Measurements from ENCODE around the gene NKIRAS2. TPM values are rescaled to one million over a fixed set of nuclear protein-coding genes. Genes with fewer than 3 reads are reported as not detected.

Gene NKIRAS2
- polyA plus RNA-seq, 1 donor from 2014 or later = 60.2 TPM

DNA sequence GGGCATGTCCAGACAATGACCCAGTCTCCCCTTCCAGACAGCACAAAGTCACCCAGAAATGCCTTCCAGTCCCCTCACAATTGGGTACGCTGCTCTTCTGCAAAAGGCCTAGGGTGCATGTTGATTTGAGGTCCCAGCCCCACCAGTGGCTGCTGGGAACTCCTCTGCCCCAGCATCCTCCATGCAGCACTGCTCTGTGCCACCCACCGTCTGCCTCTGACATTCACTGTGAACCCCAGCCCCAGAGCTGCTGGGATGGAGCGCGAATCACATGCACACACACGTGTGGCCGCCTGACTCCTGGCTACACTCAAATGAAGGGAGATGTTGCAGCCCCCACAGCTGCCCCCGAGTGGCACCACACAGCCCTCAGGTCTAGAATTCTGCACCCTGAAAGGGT, 31.8 kb downstream of the NKIRAS2 start:
- Histone ChIP-seq H3F3A (ENCODE audit: insufficient read depth, low read length, poor library complexity, severe bottlenecking) (no peaks in the 10 kb centered on the region), H2AFZ (ENCODE audit: low read depth, low read length) (no peak overlapping the region), H3K9me3 (ENCODE audit: low read length) (no peaks in the 10 kb centered on the region), H3K9me2 (ENCODE audit: insufficient read depth, low read length) (no peaks in the 10 kb centered on the region), H3K27me3 (ENCODE audit: insufficient read depth, low read depth, low read length) (peaks cover 7% of the 10 kb centered on the region), H3K4me3 (ENCODE audit: low read length) (no peak overlapping the region), H3K79me2 (replicated peaks; ENCODE audit: insufficient read depth, low read length) (no peaks in the 10 kb centered on the region), H4K20me1 (ENCODE audit: insufficient read depth) (no peaks in the 10 kb centered on the region), H3K4me2 (ENCODE audit: low read length) (no peak overlapping the region), H3K27ac (ENCODE audit: low read length) (no peak overlapping the region), H3K36me3 (ENCODE audit: insufficient read depth, low read length) (no peaks in the 10 kb centered on the region), H3K9ac (ENCODE audit: low read length) (no peak overlapping the region)
- TF ChIP-seq SMC3 (conservative IDR thresholded peaks at IDR 0.05; ENCODE audit: poor library complexity) (no peak), EZH2 (IDR thresholded peaks at IDR 0.05; ENCODE audit: borderline replicate concordance, insufficient read depth, low read length, poor library complexity, severe bottlenecking) (no peak), RAD21 (conservative IDR thresholded peaks at IDR 0.05) (no peak), TAF1 (IDR thresholded peaks at IDR 0.05; ENCODE audit: low read depth) (no peak), CTCF (IDR thresholded peaks at IDR 0.05; ENCODE audit: poor library complexity, severe bottlenecking) (no peak), MXI1 (conservative IDR thresholded peaks at IDR 0.05; ENCODE audit: poor library complexity, severe bottlenecking) (no peak), POLR2AphosphoS5 (IDR thresholded peaks at IDR 0.05) (no peak), EP300 (conservative IDR thresholded peaks at IDR 0.05; ENCODE audit: poor library complexity, severe bottlenecking) (no peak)
- TF ChIP-seq, protein P1, sequence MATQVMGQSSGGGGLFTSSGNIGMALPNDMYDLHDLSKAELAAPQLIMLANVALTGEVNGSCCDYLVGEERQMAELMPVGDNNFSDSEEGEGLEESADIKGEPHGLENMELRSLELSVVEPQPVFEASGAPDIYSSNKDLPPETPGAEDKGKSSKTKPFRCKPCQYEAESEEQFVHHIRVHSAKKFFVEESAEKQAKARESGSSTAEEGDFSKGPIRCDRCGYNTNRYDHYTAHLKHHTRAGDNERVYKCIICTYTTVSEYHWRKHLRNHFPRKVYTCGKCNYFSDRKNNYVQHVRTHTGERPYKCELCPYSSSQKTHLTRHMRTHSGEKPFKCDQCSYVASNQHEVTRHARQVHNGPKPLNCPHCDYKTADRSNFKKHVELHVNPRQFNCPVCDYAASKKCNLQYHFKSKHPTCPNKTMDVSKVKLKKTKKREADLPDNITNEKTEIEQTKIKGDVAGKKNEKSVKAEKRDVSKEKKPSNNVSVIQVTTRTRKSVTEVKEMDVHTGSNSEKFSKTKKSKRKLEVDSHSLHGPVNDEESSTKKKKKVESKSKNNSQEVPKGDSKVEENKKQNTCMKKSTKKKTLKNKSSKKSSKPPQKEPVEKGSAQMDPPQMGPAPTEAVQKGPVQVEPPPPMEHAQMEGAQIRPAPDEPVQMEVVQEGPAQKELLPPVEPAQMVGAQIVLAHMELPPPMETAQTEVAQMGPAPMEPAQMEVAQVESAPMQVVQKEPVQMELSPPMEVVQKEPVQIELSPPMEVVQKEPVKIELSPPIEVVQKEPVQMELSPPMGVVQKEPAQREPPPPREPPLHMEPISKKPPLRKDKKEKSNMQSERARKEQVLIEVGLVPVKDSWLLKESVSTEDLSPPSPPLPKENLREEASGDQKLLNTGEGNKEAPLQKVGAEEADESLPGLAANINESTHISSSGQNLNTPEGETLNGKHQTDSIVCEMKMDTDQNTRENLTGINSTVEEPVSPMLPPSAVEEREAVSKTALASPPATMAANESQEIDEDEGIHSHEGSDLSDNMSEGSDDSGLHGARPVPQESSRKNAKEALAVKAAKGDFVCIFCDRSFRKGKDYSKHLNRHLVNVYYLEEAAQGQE (IDR thresholded peaks at IDR 0.05; ENCODE audit: borderline replicate concordance) = no peak

- H4K20me1 ChIP-seq (ENCODE audit: insufficient read depth) = no peaks in the 10 kb centered on the region
- no peak overlapping the region for H3K27ac ChIP-seq (ENCODE audit: low read length)
- H3K9me2 ChIP-seq (ENCODE audit: insufficient read depth, low read length) = no peaks in the 10 kb centered on the region
- no peak overlapping the region for H2AFZ ChIP-seq (ENCODE audit: low read depth, low read length)
- H3K4me2 ChIP-seq (ENCODE audit: low read length) = no peak overlapping the region
- no peak overlapping the region for H3K4me3 ChIP-seq (ENCODE audit: low read length)
- H3F3A ChIP-seq (ENCODE audit: insufficient read depth, low read length, poor library complexity, severe bottlenecking) = no peaks in the 10 kb centered on the region
- peaks cover 7% of the 10 kb centered on the region for H3K27me3 ChIP-seq (ENCODE audit: insufficient read depth, low read depth, low read length)
- no peaks in the 10 kb centered on the region for H3K79me2 ChIP-seq (replicated peaks; ENCODE audit: insufficient read depth, low read length)
- H3K36me3 ChIP-seq (ENCODE audit: insufficient read depth, low read length) = no peaks in the 10 kb centered on the region
- no peak overlapping the region for H3K9ac ChIP-seq (ENCODE audit: low read length)
- TF ChIP-seq CTCF (IDR thresholded peaks at IDR 0.05; ENCODE audit: poor library complexity, severe bottlenecking) = no peak
- TF ChIP-seq EP300 (conservative IDR thresholded peaks at IDR 0.05; ENCODE audit: poor library complexity, severe bottlenecking) = no peak
- TF ChIP-seq TAF1 (IDR thresholded peaks at IDR 0.05; ENCODE audit: low read depth) = no peak
- TF ChIP-seq RAD21 (conservative IDR thresholded peaks at IDR 0.05) = no peak
- TF ChIP-seq EZH2 (IDR thresholded peaks at IDR 0.05; ENCODE audit: borderline replicate concordance, insufficient read depth, low read length, poor library complexity, severe bottlenecking) = no peak
- no peak for TF ChIP-seq MXI1 (conservative IDR thresholded peaks at IDR 0.05; ENCODE audit: poor library complexity, severe bottlenecking)
- no peak for TF ChIP-seq POLR2AphosphoS5 (IDR thresholded peaks at IDR 0.05)
- TF ChIP-seq SMC3 (conservative IDR thresholded peaks at IDR 0.05; ENCODE audit: poor library complexity) = no peak
- TF ChIP-seq, protein P1 (IDR thresholded peaks at IDR 0.05; ENCODE audit: borderline replicate concordance) = no peak
- H3K9me3 ChIP-seq (ENCODE audit: low read length) = no peaks in the 10 kb centered on the region
Measured at GRCh38 chr17:42052346-42052877, 32.5 kb downstream of the NKIRAS2 start.

Data from neural cell (in vitro differentiated cells).